Stimulated activated naive CD4-positive, alpha-beta T cell (primary cell): Measurements from ENCODE around the gene DPP8.
"Not testable (repeated sequence)": the region's sequence is repeated elsewhere in the genome, so short reads cannot be mapped to it uniquely, and the experiment has no call there.

Experiments used
- DNase-seq, 6 experiments: peaks; one replicate each; lab custom pipeline; 2025; lab: John Stamatoyannopoulos, UW

Gene DPP8

GRCh38 chr15:65516997-65517865 is at the start of gene DPP8:
TSS of gene DPP8 (minus strand) at chr15:65517689. CDS start at chr15:65512553, 5,136 bp downstream.
- DNase-seq = peak; percentile 85 to 92 (median 90)

GRCh38 chr15:65561934-65562333 is 44.4 kb upstream of the DPP8 start:
- no peak for DNase-seq

GRCh38 chr15:65559941-65560340 is 42.5 kb upstream of the DPP8 start:
- DNase-seq = no peak

GRCh38 chr15:65558997-65559760 is 41.7 kb upstream of the DPP8 start:
- DNase-seq = no peak

- no peak for DNase-seq
These were observed 40.8 kb upstream of the DPP8 start for GRCh38 chr15:65558336-65558735.

GRCh38 chr15:65556622-65557021 is 39.1 kb upstream of the DPP8 start:
- no peak for DNase-seq

GRCh38 chr15:65553691-65554090 is 36.2 kb upstream of the DPP8 start:
- no peak for DNase-seq

- not testable (repeated sequence) for DNase-seq
These were observed 35.4 kb upstream of the DPP8 start for GRCh38 chr15:65552851-65553250.

GRCh38 chr15:65551183-65551582 is 33.7 kb upstream of the DPP8 start:
- no peak for DNase-seq

- DNase-seq = no peak
These were observed 33.2 kb upstream of the DPP8 start for GRCh38 chr15:65550681-65551098.

GRCh38 chr15:65549288-65549687 is 31.8 kb upstream of the DPP8 start:
- DNase-seq = not testable (repeated sequence)

GRCh38 chr15:65547841-65548240 is 30.4 kb upstream of the DPP8 start:
- DNase-seq = no peak

- DNase-seq = no peak
These were observed 23.8 kb upstream of the DPP8 start for GRCh38 chr15:65541231-65541820.

- no peak for DNase-seq
These were observed 22.8 kb upstream of the DPP8 start for GRCh38 chr15:65540314-65540713.

- DNase-seq = no peak
These were observed 17.7 kb upstream of the DPP8 start for GRCh38 chr15:65535192-65535591.

GRCh38 chr15:65533057-65533756 is 15.7 kb upstream of the DPP8 start:
- DNase-seq = no peak

GRCh38 chr15:65532738-65533051 is 15.2 kb upstream of the DPP8 start:
- DNase-seq = no peak

- DNase-seq = peak; percentile 76 to 89 (median 83)
These were observed 13.0 kb upstream of the DPP8 start, which contains the start of gene HACD3 for GRCh38 chr15:65530318-65531111. TSS of gene HACD3 (plus strand) at chr15:65530463. CDS start at chr15:65530632, 169 bp downstream.

GRCh38 chr15:65529762-65530317 is 12.4 kb upstream of the DPP8 start:
- no peak for DNase-seq

- DNase-seq = no peak
These were observed 11.1 kb upstream of the DPP8 start for GRCh38 chr15:65528461-65529060.
